HG02970 (cell line): ENCODE data around the gene EN1.

ENCODE experiments used
- ATAC-seq: cut with Tn5 transposase; IDR thresholded peaks from one replicate; pipeline ENCODE4 v1.9.1; 2021; ENCODE audit warnings: mild to moderate bottlenecking, moderate library complexity, moderate number of reproducible peaks; ENCODE audit not compliant: unreplicated experiment, low FRiP score

The EN1 gene

DNA sequence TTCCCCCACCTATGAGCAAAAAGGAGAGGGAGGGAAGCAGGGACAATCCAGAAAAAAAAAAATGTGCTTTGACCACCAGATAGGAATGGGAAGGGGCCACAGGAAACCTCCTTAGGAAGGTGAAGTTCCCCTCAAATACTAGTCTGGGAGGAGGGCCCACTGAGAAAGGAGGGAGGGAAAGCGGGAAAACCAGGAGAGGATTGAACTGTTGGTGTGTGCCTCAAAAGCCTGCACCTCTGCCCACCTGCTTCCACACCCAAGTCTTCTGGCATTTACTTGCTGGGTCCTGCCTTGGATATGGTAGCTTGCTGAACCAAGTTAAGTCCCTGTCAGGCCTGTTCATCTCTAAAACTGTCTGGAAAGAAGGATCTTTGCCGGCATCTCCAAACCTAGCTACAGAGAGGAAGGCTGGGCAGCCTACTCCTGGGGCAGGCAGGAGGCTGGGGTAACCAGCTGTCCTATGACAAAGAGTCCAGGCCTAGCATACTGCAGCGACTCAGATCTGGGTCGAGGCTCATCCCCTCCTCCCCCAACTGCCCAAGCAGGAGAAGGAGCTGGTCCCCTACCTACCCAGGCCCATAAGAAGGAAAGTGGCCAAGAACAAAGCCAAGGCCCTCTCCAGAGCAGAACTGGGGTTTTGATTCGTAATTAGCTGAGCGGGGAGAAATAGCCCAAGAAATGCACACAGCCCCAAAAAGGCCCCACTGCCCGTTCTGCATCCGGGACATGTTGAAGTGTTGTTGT lies 3.0 kb downstream of the EN1 start:
- ATAC-seq: no peak

DNA sequence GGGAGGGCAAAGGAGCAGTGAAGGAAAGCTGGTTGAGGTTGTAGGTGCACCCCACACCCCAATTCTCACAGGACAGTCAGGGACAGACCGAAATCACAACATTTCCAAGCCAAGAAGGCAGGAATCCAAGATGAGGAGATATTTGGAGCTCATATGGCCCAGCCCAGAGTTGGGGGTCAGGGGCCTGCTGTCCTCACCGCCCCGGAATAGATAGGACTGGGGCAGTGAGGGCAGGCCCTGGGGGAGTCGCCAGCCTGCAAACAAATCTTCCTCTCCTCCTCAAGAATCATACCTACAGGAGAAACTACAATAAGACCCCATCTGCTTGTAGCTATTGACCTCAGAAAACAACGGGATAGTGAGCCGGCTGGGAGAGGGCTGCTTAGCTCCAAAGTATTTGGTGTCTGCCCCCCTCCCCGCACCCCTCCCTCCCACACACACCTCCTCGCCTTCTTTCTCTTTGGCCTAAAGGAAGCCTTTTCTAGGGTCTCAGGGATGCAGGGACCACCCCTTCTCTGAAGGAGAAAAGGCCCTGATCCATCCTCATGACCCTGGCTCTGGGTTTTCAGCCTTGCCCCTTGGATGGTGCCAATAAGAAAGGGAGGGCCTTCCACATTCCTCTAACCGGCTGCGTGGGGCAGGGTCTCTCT lies 3.8 kb downstream of the EN1 start:
- ATAC-seq: no peak

DNA sequence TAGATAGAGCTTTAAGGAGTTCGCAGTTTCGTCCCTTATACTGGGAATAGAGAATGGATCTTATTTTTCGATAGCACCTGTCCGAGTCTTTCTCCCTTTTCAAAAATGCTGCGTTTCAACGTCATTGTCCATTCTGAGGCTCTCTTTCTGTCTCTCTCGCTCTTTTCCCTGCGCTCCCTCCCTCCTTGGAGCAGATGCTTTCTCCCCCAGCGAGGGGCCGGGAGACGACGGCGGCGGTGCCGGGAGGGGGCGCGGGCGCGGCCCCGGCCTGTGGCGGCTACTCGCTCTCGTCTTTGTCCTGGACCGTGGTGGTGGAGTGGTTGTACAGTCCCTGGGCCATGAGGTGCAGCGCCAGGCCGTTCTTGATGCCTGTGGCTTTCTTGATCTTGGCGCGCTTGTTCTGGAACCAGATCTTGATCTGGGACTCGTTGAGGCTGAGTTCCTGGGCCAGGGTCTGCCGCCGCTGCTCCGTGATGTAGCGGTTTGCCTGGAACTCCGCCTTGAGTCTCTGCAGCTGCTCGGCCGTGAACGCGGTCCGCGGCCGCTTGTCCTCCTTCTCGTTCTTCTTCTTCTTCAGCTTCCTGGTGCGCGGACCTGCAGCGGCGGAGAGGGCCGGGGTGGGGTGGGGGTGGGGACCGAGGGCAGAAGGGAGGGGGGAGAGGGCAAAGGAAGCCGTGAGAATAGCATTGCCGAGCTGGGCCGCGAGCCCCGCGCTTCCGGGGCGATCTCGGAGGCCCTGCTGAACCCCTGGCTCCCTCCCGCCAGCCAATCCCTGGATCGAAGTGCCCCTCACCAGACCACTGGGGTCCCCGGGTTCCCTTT lies 4.6 kb downstream of the EN1 start:
- ATAC-seq: no peak

DNA sequence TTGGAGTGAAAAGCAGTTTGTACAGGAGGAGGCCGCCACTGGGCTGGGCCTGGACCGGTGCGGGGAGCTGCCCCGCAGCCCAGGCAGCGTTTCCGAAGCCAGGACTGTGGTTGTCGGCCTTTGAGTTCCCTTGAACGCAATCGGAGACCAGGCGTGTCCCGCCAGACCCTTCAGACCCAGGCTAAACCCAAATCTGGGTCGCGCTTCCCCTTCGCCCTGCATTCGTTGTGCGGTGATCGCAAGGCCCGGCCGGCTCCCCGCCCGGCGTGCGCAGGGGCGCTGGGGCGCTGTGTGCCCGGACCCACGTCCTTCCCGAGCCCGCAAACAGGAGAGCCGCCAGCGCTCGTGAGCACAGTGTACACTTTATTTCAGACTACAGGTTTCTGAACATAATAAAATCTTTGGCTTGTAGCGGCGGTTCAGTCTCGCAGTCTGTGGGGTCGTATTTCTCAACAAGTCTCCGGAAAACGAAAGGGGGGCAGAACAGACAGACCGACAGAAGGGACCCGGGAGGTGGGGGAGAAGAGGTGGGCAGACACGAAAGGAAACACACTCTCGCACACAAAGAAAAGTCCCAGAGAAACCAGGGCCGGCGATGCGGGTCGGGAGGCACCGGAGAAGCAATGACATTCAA lies 5.5 kb downstream of the EN1 start:
- ATAC-seq: no peak

DNA sequence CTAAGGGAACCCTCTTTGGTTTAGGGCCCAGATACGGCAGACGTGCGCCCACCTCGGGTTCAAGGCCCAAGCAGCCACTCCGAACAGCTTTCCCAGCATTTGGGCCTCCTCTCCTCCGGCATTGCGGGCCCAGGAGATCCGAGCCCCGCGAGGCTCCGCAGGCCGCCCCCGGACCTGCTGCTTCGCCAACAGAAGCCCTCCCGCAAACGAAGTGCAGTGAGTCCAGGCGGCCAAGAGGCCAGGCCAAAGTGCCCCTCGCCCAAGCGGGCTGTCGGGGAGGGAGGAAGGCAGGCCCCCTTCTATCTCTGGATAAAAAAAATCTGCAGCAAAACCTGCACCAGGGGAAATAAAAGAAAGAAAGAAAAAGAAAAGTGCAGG lies 6.0 kb downstream of the EN1 start:
- ATAC-seq: no peak

DNA sequence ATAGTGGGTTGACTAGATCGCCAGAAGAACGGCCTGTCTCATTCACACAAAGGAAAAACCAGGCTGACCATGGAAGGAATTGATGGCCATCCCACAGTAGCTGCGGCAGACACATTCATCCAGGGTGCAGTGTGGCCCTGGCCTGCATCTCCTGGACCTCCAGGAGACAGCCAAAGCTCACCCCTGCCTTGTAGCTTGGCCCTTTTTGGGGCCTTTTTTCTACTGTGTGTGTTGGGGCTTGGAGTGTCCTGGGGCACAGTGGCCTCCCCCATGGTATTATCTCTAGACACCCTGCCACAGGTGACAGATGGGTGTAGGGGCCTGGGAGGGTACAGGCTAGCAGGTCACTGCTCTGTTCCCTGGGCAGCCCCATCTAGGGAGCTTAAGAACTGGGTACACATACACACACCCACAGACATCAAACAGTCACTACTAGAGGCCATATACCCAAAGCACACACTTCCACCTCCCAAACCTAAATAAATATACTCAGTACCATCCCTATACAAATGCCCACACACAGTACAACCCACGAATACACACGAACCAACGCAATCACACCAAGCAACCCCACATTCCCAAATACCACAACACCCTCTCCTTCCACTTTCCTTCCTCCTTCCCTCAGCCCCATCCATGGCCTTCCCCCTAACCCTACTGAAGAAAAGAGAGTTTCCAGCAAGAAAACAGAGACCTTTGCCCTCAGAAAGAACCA lies 8.6 kb downstream of the EN1 start:
- ATAC-seq: no peak

DNA sequence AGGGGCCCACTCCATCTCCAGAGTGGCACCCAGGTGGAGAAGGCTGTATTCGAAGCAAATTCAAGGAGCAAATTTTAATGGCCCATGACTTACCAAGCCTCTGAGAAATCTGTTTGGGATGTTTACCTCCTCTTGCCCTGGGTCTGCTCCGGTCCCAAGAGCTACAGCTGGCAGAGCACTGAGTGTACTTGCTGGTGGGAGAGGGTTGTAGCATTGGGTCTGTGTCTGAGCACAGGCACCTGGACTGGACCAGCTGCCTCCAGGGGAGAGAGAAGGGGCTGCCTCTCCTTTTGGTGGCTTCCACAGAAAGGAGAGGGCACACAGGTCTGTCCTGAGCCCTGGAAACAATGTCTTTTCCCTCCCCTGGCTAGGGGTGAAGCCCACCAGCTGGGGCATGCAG lies 9.8 kb downstream of the EN1 start:
- no peak for ATAC-seq

DNA sequence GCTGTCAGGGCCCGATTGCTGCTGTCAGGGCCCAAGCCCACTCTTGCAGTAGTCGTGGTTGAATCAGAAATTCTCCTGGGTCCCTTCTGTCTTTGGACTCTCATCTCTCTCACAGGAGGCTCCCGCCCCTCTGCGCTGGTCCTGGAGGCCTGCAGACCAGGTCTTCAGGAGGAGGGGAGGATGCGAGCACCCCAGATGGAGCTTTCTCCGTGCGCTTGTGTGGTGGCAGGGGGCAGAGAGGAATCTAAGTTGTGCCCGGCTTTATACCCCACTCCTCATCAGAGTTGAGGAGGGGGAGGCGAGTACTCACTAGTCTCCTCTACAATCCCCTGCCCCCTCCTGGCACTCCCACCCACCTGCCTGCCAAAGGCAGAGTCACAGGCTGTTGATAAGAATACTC lies 10.4 kb downstream of the EN1 start:
- ATAC-seq: no peak

DNA sequence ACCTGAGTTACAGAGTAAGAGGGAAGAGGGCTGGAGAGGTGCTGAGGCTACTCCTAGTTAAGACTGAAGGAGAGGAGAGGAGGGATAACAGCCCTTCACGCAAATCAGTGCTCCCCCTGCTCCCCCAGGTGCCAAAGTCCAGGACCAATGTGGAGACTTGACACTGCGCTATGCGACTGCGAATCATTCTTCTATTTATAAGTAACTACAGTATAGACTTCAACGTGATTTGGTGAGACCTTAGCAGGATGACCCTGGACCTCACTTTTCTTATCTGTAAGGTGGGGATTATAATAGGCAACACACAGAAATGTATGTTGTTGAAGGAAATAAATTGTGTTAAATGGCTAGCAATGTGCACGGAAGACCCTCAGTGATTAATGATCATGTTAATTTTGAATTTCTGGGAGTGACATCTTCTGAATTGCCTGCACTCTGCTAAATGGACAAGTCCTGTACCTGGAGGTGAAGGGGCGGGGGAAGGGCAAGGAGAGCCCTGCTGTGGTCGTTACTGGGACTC lies 11.0 kb downstream of the EN1 start:
- ATAC-seq: no peak

DNA sequence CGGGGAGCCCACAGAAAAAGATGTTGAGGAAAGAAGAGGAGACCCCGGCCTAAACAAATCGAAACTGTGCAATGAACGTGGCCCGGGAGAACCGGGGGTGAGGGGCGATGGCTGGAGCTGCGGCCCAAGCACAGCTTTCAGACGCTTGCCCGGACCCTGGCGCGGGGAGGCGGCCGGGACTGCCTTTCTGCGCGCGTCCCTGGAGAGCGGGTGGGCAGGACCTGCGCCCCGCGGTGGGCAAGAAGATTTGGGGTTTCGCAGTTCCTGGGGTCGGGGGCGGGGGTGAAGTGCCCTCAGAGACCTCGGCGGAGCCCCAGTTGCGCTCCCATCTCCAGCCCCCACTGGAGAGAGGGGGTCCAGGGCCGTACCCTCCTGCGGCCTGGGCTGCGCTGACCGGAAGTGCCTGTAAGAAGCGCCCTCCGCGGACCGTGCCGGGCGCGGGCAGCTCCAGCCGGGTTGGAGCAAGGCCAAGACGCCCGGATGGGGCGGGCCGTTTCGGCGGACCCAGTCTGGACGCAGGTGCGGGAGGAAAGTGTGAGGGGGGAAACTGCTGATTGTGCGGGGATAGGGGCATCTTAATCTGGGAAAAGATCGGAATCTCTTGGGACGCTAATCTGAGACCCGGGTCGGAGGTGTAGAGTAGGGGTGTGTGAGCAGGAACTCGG lies 11.6 kb downstream of the EN1 start:
- ATAC-seq: no peak

DNA sequence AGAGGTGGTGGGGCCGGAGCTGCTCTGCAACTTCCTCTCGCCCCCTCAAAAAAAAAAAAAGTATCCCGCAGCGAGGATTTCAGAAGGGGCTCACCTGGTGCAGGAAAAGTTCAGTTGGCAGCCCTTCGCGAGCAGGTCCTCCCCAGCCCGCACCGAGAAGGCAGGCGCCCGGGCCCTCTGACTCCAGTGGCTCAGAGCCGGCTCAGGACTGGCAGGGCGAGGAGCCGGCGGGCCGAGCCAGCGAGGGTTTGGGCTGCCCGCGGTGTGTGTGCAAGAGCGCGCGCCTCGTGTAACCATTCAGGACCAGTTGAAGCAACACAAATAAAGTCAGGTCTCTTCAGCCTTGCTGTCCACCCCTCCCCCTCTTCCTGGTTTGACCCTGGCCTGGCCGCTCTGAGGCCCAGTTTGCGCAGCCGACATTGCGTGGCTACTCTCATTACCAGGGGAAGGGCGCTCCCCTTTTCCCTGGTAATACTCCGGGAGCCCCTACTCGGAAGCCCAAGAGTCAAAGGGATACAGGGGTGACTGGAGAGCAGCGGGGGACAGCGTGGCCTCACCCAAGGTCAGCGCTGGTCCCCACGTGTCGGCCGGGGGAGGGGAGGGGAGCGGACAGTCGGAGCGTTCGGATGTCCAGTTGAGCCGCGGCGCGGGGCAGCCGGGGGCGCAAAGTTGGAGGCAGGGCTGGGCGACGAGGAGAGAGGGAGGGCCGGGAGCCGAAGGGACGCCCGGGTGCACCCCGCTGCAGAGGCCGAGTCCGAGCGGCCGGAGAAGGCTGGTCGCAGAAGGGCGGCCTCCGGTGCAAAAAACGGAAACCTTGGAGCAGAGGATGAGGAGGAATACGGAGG lies 12.3 kb downstream of the EN1 start:
- no peak for ATAC-seq

DNA sequence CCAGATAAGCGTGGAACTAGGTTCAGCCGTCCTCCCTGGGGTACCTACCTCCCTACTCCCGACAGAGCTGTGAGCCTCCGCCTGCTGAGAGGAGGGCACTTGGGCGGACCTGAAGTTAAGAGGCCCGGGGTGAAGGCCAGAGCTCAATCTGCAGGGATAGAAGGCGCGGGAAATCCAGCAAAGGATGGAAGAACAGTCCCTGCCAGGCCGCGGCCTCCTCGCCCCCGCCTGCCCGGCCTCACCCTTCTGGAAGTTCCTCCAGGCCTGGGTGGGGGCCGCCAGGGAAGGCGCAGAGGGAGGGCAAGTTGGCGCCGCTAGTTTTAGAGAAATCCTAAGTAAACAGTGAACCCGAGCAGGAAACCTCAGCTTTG lies 13.0 kb downstream of the EN1 start:
- no peak for ATAC-seq

DNA sequence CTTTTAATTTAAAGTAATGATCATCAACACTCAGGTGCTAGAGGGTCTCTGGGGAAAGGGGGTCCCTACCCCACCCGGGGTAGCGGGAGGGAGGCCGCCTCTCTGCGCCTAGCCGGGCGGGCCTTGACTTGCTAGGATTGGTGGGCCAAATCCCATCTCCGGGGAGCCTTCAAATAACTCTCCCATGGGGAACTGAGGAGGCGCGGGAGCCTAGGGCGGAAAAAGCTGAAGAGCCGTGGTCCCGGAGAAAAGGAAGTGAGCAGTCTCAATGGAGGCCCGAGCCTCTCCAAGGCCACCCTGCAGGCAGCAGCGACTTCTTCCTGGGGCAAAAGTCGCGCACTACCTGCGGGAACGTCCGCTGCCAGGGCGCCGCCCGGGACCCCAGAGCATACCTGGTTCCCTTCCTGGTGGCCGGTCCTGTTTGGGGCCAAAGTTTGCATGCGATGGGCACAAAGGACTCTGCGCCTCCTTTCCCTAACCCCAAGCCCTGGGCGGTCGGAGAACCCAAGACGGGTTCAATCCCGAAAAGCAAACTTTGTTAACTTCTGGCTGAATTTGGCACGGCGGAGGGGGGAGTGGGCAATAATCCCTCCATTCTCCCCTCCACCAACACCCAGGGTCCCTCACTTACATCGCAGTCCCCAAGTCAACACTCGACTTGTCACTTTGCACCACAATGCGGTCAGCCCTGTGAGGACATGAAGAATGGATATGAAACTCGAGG lies 13.6 kb downstream of the EN1 start:
- ATAC-seq: no peak

DNA sequence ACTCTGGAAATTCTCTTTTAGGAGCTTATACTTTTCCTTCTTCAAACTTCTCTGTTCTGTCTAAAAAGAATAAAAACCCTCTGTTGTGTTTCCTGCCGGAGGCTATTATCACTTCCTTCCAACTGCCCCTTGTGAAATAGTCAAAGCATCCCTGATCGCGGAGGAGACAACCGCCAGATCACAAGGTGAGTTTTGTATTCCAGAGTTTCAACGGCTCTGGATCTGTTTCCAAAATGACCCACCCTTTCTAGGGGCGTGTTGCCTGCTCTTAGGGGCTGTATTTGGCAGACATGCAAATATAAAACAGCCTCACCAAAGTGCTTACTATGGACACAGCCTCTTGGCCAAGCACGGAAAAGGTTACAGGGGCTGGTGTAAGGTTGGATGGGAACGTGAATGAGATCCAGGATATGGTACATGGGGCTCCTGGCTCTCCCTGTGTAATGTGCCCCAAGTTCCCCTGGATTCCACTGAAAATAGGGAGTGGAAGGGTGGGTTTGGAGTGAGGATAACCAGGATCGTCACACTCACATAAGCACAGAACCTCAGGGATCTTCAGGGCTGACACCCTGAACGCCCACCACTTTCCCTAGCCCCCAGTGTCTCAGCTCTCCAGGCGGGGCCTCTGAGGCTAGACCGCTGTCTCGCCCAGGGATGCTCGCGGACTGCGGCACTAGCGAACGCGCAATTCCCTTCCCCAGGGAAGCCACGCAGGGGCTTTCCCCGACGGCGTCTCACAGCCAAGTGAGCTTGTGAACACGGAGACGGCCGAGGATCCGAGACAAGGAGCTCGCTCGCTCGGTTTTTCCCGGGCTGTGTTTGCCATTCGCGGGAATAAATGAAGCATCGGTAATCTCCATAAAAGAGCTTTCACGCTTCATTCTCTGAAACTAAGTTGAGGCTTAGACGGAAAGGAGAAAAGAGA lies 14.4 kb downstream of the EN1 start:
- no peak for ATAC-seq

DNA sequence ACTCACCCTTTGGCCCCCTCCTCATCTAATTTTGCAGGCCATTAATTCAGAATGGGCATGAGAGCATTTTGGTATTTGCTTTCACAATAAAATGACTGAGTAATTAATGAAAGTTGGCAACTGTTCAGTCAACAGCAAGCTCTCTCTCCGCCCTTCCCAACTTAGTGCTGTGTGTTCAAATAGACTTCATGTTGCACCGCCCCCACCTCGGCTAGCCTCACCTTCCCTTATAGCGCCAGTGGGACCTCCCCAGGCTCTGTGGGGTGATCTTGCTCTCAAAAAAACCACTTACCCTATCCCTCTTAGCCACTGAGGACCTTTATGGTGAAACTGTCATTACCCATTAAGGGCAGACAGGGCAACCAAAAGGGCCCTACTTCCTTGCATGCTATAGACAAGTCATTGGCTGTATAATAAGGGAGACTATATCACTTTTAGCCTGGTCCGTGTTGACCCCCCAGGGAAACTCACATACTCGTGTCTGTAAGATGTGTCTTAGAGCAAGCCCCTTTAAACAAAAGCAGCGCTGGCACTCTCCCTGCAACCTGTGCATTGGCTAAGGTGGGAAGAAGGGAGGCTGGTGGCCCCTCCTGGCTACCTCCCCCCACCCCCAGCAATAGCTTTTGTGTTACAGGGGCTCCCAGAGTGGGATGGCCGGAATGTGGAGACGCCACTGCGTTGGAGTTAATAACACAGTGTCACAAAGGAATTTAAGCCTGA lies 15.2 kb downstream of the EN1 start:
- ATAC-seq: no peak

DNA sequence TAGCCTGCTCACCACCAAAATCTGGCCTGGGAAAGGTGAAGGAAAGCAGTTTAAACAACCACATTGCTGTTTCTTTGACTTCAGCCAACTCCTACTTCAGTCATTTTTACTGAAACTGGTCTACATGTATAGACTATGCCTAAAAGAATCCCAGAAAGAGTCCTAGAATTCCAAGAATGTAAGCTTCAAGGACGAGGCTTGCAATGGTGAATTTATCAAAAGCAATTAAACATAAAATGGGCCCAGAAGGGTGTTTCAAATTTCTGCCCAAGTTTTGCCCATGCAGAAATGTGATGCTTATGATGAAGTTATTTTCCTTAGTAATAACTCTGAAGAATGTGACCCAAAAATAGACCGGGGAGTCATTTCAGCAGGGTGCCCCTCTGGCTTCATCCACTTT lies 16.6 kb downstream of the EN1 start:
- ATAC-seq: no peak

DNA sequence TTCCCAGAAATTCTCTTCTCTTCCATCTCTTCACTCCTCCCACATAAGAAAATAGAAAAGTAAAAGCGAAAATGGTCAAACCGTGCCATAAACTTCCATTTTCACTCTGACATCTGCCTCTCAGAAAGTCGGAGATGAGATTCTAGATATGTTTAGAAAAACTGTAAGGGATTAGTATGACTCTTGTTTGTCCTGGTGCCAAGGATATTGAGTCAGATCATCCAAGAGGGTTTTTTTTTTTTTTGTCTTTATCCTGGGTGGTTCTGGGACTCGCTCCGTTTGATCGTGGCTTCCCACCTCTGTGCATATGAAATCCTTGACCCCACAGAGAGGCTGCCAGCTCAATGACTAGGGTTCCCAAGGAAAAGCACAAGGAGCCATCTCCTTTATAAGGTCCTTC lies 17.3 kb downstream of the EN1 start:
- no peak for ATAC-seq
